A549 (cell line): ENCODE results near the gene RGS14.

Experiments used
- MYC ChIP-seq: IDR thresholded peaks from 2 replicates; pipeline ENCODE4 v1.6.1; 2012; ENCODE audit warnings: mild to moderate bottlenecking, inconsistent platforms, low read length, improper control_type of control experiment, borderline replicate concordance
- TF ChIP-seq, protein P1 (sequence below): fragments of >200 bp; sonication (Bioruptor Twin); formaldehyde crosslinking; IDR thresholded peaks from 3 replicates; pipeline ENCODE4 v1.5.1; 2016

DNA sequence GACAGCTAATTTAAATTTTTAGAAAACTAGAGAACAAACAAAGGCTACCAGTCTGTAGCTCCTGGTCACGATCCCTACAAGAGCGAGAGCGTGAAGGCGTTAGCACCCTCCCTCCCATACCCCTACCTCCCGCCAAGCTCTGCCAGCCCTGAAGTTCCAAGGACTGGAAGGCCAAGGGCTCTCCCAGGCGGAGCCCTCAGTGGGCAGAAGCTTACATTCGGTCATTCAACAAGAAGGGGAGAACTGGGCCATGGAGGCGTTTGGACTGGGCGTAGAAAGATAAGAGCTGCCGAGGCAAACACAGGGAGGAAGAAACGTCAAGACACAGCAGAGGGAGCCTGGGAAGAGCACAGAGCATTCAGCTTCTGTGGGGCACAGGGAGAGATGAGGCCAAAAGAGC, 49.0 kb upstream of the RGS14 start:
- TF ChIP-seq MYC, result no peak
- TF ChIP-seq, protein P1, sequence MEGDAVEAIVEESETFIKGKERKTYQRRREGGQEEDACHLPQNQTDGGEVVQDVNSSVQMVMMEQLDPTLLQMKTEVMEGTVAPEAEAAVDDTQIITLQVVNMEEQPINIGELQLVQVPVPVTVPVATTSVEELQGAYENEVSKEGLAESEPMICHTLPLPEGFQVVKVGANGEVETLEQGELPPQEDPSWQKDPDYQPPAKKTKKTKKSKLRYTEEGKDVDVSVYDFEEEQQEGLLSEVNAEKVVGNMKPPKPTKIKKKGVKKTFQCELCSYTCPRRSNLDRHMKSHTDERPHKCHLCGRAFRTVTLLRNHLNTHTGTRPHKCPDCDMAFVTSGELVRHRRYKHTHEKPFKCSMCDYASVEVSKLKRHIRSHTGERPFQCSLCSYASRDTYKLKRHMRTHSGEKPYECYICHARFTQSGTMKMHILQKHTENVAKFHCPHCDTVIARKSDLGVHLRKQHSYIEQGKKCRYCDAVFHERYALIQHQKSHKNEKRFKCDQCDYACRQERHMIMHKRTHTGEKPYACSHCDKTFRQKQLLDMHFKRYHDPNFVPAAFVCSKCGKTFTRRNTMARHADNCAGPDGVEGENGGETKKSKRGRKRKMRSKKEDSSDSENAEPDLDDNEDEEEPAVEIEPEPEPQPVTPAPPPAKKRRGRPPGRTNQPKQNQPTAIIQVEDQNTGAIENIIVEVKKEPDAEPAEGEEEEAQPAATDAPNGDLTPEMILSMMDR, result no peak
